Measurements from ENCODE around the gene URB1.

GRCh38 chr21:32393677-32394001, 827 bp upstream of the URB1 start:
- TF ChIP-seq POLR2A (IDR thresholded peaks at IDR 0.05) = no peak
- TF ChIP-seq CTCF (IDR thresholded peaks at IDR 0.05) = no peak

Measured in heart left ventricle (tissue), 13 donors.